Stimulated activated CD4-positive, alpha-beta T cell treated with anti-CD3 and anti-CD28 coated beads, Interleukin-12 subunit alpha, Interleukin-12 subunit beta, amount 100 ng/mL, for 4 hours (primary cell): Measurements from ENCODE around the gene IPO11.
"Not testable (repeated sequence)": the region's sequence is repeated elsewhere in the genome, so short reads cannot be mapped to it uniquely, and the experiment has no call there.

Source experiments
- DNase-seq: peaks from one replicate; pipeline ENCODE4 v3.0.0-alpha.2; 2020

Gene IPO11

GRCh38 chr5:62607615-62608014 is 195.1 kb downstream of the IPO11 start:
- DNase-seq, result no peak

- DNase-seq, result no peak
Measured at GRCh38 chr5:62608529-62609511, 196.3 kb downstream of the IPO11 start.

- DNase-seq, result no peak
Measured at GRCh38 chr5:62614355-62614754, 201.8 kb downstream of the IPO11 start.

GRCh38 chr5:62616615-62617277 is 204.2 kb downstream of the IPO11 start:
- DNase-seq, result no peak

GRCh38 chr5:62617943-62618342 is 205.4 kb downstream of the IPO11 start:
- DNase-seq, result no peak

GRCh38 chr5:62620761-62621160 is 208.2 kb downstream of the IPO11 start:
- DNase-seq, result no peak

- DNase-seq, result no peak
Measured at GRCh38 chr5:62621280-62621679, 208.7 kb downstream of the IPO11 start.

- DNase-seq, result no peak
Measured at GRCh38 chr5:62623271-62623670, 210.7 kb downstream of the IPO11 start.

- DNase-seq, result not testable (repeated sequence)
Measured at GRCh38 chr5:62624436-62624835, 211.9 kb downstream of the IPO11 start.

GRCh38 chr5:62626534-62626933 is 214.0 kb downstream of the IPO11 start:
- DNase-seq, result no peak

- DNase-seq, result no peak
Measured at GRCh38 chr5:62627121-62627520, 214.6 kb downstream of the IPO11 start.

- DNase-seq, result no peak
Measured at GRCh38 chr5:62627901-62628300, 215.3 kb downstream of the IPO11 start.

GRCh38 chr5:62631909-62632580 is 219.5 kb downstream of the IPO11 start:
- DNase-seq, result no peak

GRCh38 chr5:62633243-62633642 is 220.7 kb downstream of the IPO11 start:
- DNase-seq, result no peak

GRCh38 chr5:62640446-62640845 is 227.9 kb downstream of the IPO11 start:
- no peak for DNase-seq

- DNase-seq, result no peak
Measured at GRCh38 chr5:62642468-62642867, 229.9 kb downstream of the IPO11 start.

GRCh38 chr5:62643556-62644451 is 231.2 kb downstream of the IPO11 start:
- DNase-seq, result no peak

GRCh38 chr5:62645223-62645622 is 232.7 kb downstream of the IPO11 start:
- DNase-seq, result no peak

GRCh38 chr5:62647241-62647640 is 234.7 kb downstream of the IPO11 start:
- no peak for DNase-seq

GRCh38 chr5:62649025-62649424 is 236.5 kb downstream of the IPO11 start:
- DNase-seq, result no peak

GRCh38 chr5:62649476-62650113 is 237.0 kb downstream of the IPO11 start:
- DNase-seq, result no peak

GRCh38 chr5:62650197-62650596 is 237.6 kb downstream of the IPO11 start:
- DNase-seq, result no peak
